Effector memory CD4-positive, alpha-beta T cell (primary cell): ENCODE results near the gene LIN37.
"Not testable (repeated sequence)": the region's sequence is repeated elsewhere in the genome, so short reads cannot be mapped to it uniquely, and the experiment has no call there.

ENCODE experiments used
- DNase-seq, 3 donors: peaks; one replicate each; pipeline ENCODE4 v3.0.0-alpha.2; 2020
- H3K27ac ChIP-seq: 2 replicates; pipeline ENCODE4 v1.7.0; 2013; ENCODE audit warnings: mild to moderate bottlenecking, low read length, moderate library complexity; ENCODE audit not compliant: insufficient read depth, poor library complexity, severe bottlenecking
- H3K27me3 ChIP-seq: replicated peaks from 2 replicates; pipeline ENCODE4 v1.7.0; 2013; ENCODE audit warnings: mild to moderate bottlenecking, low read length; ENCODE audit not compliant: insufficient read depth, control insufficient read depth, poor library complexity, severe bottlenecking
- H3K36me3 ChIP-seq: 2 replicates; pipeline ENCODE4 v1.7.0; 2013; ENCODE audit warnings: mild to moderate bottlenecking, low read length, moderate library complexity; ENCODE audit not compliant: control insufficient read depth, insufficient read depth
- H3K4me1 ChIP-seq: 2 replicates; pipeline ENCODE4 v1.7.0; 2013; ENCODE audit warnings: low read length, mild to moderate bottlenecking; ENCODE audit not compliant: control insufficient read depth, insufficient read depth, poor library complexity, severe bottlenecking
- H3K4me3 ChIP-seq: 2 replicates; pipeline ENCODE4 v1.7.0; 2013; ENCODE audit warnings: low read length, low read depth, mild to moderate bottlenecking; ENCODE audit not compliant: insufficient read depth, poor library complexity, severe bottlenecking
- H3K9me3 ChIP-seq: 2 replicates; pipeline ENCODE4 v1.7.0; 2013; ENCODE audit warnings: mild to moderate bottlenecking, low read length, moderate library complexity; ENCODE audit not compliant: control insufficient read depth

The LIN37 gene

DNA sequence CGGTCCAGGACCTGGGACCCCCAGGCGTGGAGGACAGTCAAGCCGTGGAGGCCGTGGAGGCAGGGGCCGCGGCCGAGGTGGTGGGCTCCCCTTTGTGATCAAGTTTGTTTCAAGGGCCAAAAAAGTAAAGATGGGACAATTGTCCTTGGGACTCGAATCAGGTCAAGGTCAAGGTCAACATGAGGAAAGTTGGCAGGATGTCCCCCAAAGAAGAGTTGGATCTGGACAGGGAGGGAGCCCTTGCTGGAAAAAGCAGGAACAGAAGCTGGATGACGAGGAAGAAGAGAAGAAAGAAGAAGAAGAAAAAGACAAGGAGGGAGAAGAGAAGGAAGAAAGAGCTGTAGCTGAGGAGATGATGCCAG lies 28.2 kb upstream of the LIN37 start:
- peaks cover 44% of the 10 kb centered on the region for H3K36me3 ChIP-seq
- no peaks in the 10 kb centered on the region for H3K27me3 ChIP-seq
- DNase-seq, result no peak
- no peaks in the 10 kb centered on the region for H3K9me3 ChIP-seq
- peaks cover 30% of the 10 kb centered on the region for H3K4me1 ChIP-seq
- no peak overlapping the region for H3K27ac ChIP-seq
- H3K4me3 ChIP-seq, result no peak overlapping the region

GRCh38 chr19:35720648-35721047 lies 27.7 kb upstream of the LIN37 start:
- peaks cover 49% of the 10 kb centered on the region for H3K36me3 ChIP-seq
- no peak overlapping the region for H3K4me3 ChIP-seq
- H3K4me1 ChIP-seq, result peaks cover 29% of the 10 kb centered on the region
- no peaks in the 10 kb centered on the region for H3K27me3 ChIP-seq
- no peak for DNase-seq
- no peaks in the 10 kb centered on the region for H3K9me3 ChIP-seq
- no peak overlapping the region for H3K27ac ChIP-seq

- Histone ChIP-seq H3K27me3 (no peaks in the 10 kb centered on the region), H3K4me1 (peaks cover 21% of the 10 kb centered on the region), H3K9me3 (no peaks in the 10 kb centered on the region), H3K36me3 (peaks cover 56% of the 10 kb centered on the region), H3K27ac (no peak overlapping the region), H3K4me3 (no peak overlapping the region)
- DNase-seq, result no peak
These were observed 27.0 kb upstream of the LIN37 start for GRCh38 chr19:35721374-35721773.

DNA sequence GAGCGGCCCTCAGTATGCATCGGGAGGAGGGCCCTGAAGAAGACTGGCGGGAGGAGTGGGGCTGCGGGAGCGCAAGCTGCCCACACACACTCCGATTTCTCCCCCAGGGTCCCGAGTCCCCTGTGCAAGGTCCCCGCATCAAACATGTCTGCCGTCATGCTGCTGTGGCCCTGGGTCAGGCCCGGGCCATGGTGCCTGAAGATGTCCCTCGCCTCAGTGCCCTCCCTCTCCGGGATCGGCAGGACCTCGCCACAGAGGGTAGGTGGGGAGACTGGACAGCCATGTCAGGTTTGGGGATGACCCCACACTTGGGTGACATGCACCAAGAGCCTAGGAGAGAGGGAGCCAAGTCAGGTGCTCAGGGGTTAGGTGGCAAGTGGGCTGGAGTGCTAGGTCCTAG lies 25.9 kb upstream of the LIN37 start:
- Histone ChIP-seq H3K36me3 (peaks cover 67% of the 10 kb centered on the region), H3K9me3 (no peaks in the 10 kb centered on the region), H3K27ac (no peak overlapping the region), H3K4me1 (peaks cover 13% of the 10 kb centered on the region), H3K4me3 (no peak overlapping the region), H3K27me3 (no peaks in the 10 kb centered on the region)
- no peak for DNase-seq

DNA sequence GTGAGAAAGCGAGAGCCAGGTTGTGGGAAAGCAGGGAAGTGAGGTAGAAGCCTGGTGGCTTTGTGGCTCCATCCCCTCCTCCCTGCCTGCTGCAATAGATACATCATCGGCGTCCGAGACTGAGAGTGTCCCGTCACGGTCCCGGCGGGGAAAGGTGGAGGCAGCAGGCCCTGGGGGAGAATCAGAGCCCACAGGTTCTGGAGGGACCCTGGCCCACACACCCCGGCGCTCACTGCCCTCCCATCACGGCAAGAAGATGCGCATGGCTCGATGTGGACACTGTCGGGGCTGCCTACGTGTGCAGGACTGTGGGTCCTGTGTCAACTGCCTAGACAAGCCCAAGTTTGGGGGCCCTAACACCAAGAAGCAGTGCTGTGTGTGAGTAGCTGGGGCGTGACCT lies 25.5 kb upstream of the LIN37 start:
- peaks cover 13% of the 10 kb centered on the region for H3K4me1 ChIP-seq
- no peak overlapping the region for H3K27ac ChIP-seq
- H3K36me3 ChIP-seq, result peaks cover 71% of the 10 kb centered on the region
- no peak overlapping the region for H3K4me3 ChIP-seq
- H3K27me3 ChIP-seq, result no peaks in the 10 kb centered on the region
- no peak for DNase-seq
- no peaks in the 10 kb centered on the region for H3K9me3 ChIP-seq

GRCh38 chr19:35723671-35724070 lies 24.7 kb upstream of the LIN37 start:
- Histone ChIP-seq H3K27me3 (no peaks in the 10 kb centered on the region), H3K9me3 (no peaks in the 10 kb centered on the region), H3K36me3 (peaks cover 79% of the 10 kb centered on the region), H3K4me3 (no peak overlapping the region), H3K4me1 (peaks cover 9% of the 10 kb centered on the region), H3K27ac (no peak overlapping the region)
- DNase-seq, result no peak

- H3K36me3 ChIP-seq, result peaks cover 83% of the 10 kb centered on the region
- not testable (repeated sequence) for H3K4me1 ChIP-seq, H3K27me3 ChIP-seq, DNase-seq, H3K27ac ChIP-seq, H3K9me3 ChIP-seq, H3K4me3 ChIP-seq
These were observed 24.2 kb upstream of the LIN37 start for GRCh38 chr19:35724132-35724531.

- Histone ChIP-seq H3K9me3 (no peaks in the 10 kb centered on the region), H3K27me3 (no peaks in the 10 kb centered on the region)
These were observed 23.8 kb upstream of the LIN37 start for GRCh38 chr19:35724560-35724959.

DNA sequence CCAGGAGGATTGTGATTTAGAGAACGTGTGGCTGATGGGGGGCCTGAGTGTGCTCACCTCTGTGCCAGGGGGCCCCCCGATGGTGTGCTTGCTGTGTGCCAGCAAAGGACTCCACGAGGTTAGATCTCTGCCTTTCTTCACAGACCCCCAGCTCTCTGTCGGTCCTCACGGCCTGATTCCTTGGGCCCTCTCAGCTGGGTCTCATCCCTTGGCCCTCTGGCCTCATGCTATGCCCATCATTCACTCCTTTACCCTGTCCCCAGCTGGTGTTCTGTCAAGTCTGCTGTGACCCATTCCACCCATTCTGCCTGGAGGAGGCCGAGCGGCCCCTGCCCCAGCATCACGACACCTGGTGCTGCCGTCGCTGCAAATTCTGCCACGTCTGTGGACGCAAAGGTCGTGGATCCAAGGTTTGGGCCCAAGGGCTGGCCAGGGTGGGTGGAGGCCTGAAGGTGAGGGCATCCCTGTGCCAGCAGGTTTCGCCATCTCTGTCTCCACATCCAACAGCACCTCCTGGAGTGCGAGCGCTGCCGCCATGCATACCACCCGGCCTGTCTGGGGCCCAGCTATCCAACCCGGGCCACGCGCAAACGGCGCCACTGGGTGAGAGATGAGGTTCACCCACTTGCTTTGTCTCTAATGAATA lies 23.0 kb upstream of the LIN37 start:
- Histone ChIP-seq H3K9me3 (no peaks in the 10 kb centered on the region), H3K27ac (no peak overlapping the region), H3K27me3 (no peaks in the 10 kb centered on the region), H3K36me3 (peaks cover 95% of the 10 kb centered on the region), H3K4me3 (no peak overlapping the region), H3K4me1 (no peaks in the 10 kb centered on the region)
- no peak for DNase-seq

More at GRCh38 chr19:35724560-35724959, 23.8 kb upstream of the LIN37 start:
- Histone ChIP-seq H3K27ac (no peak overlapping the region), H3K4me3 (no peak overlapping the region), H3K4me1 (peaks cover 3% of the 10 kb centered on the region), H3K36me3 (peaks cover 88% of the 10 kb centered on the region)
- no peak for DNase-seq

DNA sequence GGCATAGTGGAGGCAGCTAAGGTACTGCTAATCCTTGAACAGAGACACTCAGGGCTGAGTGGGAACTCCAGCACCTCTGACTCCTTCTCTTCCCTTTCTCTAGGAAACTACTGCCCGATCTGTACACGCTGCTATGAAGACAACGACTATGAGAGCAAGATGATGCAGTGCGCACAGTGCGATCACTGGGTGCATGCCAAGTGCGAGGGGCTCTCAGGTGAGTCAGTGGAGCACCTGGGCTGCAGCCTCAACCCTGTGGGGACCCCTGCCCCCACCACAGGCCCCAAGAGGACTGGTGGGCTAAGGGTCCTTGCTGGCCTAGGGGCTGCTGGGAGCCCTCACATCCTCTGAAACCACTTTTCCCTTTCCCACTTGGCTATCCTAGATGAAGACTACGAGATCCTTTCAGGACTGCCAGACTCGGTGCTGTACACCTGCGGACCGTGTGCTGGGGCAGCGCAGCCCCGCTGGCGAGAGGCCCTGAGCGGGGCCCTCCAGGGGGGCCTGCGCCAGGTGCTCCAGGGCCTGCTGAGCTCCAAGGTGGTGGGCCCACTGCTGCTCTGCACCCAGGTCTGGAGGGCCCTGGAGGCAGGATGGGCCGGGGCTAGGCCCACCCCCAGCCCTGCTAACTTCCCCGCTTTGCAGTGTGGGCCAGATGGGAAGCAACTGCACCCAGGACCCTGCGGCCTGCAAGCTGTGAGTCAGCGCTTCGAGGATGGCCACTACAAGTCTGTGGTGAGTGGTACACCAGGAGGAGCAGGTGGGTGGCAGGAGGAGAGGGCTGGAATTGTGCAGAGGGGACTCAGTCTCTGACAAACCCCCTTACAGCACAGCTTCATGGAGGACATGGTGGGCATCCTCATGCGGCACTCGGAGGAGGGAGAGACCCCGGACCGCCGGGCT lies 21.1 kb upstream of the LIN37 start:
- H3K27me3 ChIP-seq, result no peaks in the 10 kb centered on the region
- peaks cover 100% of the 10 kb centered on the region for H3K36me3 ChIP-seq
- H3K4me1 ChIP-seq, result no peaks in the 10 kb centered on the region
- H3K9me3 ChIP-seq, result no peaks in the 10 kb centered on the region
- no peak for DNase-seq
- H3K4me3 ChIP-seq, result no peak overlapping the region
- no peak overlapping the region for H3K27ac ChIP-seq
